IMR-90 (cell line): ENCODE measurements around the gene PTP4A2. TPM values are rescaled to one million over a fixed set of nuclear protein-coding genes. Genes with fewer than 3 reads are reported as not detected.

Experiments
- ATAC-seq: fragments of 200-7000 bp; cut with Tn5 transposase; 2 replicates; pipeline ENCODE4 v1.9.1; 2020; ENCODE audit warnings: low read depth, mild to moderate bottlenecking, moderate library complexity
- BruUV-seq: library from RNA; stranded (reverse); fragments of 400-500 nt; replicated peaks from 2 replicates; lab custom pipeline; 2021; lab: Mats Ljungman, UMichigan
- CTCF ChIA-PET: fragments of 300-600 bp; formaldehyde crosslinking; extraction: SDS; loops from one replicate; lab custom pipeline; 2021; ENCODE audit warnings: antibody characterized with exemption; lab: Yijun Ruan, JAX
- POLR2A ChIA-PET: fragments of 300-600 bp; sonication (Branson Sonifier 250); formaldehyde crosslinking; loops from one replicate; lab custom pipeline; 2022; ENCODE audit warnings: antibody characterized with exemption; ENCODE audit not compliant: unreplicated experiment; lab: Charles Lee
- DNase-seq: peaks from one replicate; pipeline ENCODE4 v3.0.0; 2013
- H2AFZ ChIP-seq: replicated peaks from 2 replicates; pipeline ENCODE3; 2013; ENCODE audit warnings: low read length, mild to moderate bottlenecking; ENCODE audit not compliant: poor library complexity
- H2AK5ac ChIP-seq: 2 replicates; pipeline ENCODE4 v1.6.1; 2013; ENCODE audit warnings: low read depth, low read length, inconsistent platforms
- H2AK9ac ChIP-seq: replicated peaks from 2 replicates; pipeline ENCODE3; 2013; ENCODE audit warnings: mild to moderate bottlenecking, low read depth, low read length, moderate library complexity; ENCODE audit not compliant: poor library complexity
- H2BK120ac ChIP-seq: 2 replicates; pipeline ENCODE4 v1.6.1; 2013; ENCODE audit warnings: low read depth, low read length, inconsistent platforms
- H2BK15ac ChIP-seq: 3 replicates; pipeline ENCODE4 v1.6.1; 2013; ENCODE audit warnings: low read depth, low read length, inconsistent platforms
- H2BK20ac ChIP-seq: 2 replicates; pipeline ENCODE4 v1.6.1; 2013; ENCODE audit warnings: low read depth, mild to moderate bottlenecking, inconsistent platforms, low read length, moderate library complexity
- H2BK5ac ChIP-seq: 2 replicates; pipeline ENCODE4 v1.6.1; 2013; ENCODE audit warnings: mild to moderate bottlenecking, low read depth, low read length, inconsistent platforms; ENCODE audit not compliant: poor library complexity, severe bottlenecking
- H3K14ac ChIP-seq: replicated peaks from 2 replicates; pipeline ENCODE4 v1.6.1; 2013; ENCODE audit warnings: low read depth, low read length, inconsistent platforms
- H3K18ac ChIP-seq: 2 replicates; pipeline ENCODE4 v1.6.1; 2013; ENCODE audit warnings: low read depth, low read length, control low read depth
- H3K23ac ChIP-seq: 2 replicates; pipeline ENCODE4 v1.6.1; 2013; ENCODE audit warnings: low read depth, low read length, inconsistent platforms
- H3K27ac ChIP-seq: 2 replicates; pipeline ENCODE4 v1.5.1; 2013; ENCODE audit warnings: mild to moderate bottlenecking, control low read depth, low read length; ENCODE audit not compliant: insufficient read depth
- H3K27me3 ChIP-seq: 2 replicates; pipeline ENCODE4 v1.6.1; 2013; ENCODE audit warnings: low read length; ENCODE audit not compliant: control insufficient read depth, insufficient read depth
- H3K36me3 ChIP-seq: 2 replicates; pipeline ENCODE4 v1.6.1; 2013; ENCODE audit warnings: low read length, mixed read lengths; ENCODE audit not compliant: control insufficient read depth, insufficient read depth
- H3K4ac ChIP-seq: 2 replicates; pipeline ENCODE4 v1.6.1; 2013; ENCODE audit warnings: low read depth, low read length, inconsistent platforms
- H3K4me1 ChIP-seq: 2 replicates; pipeline ENCODE4 v1.6.1; 2013; ENCODE audit warnings: low read length, mixed read lengths; ENCODE audit not compliant: control insufficient read depth, insufficient read depth
- H3K4me2 ChIP-seq: 2 replicates; pipeline ENCODE4 v1.6.1; 2013; ENCODE audit warnings: low read depth, mild to moderate bottlenecking, control low read depth, low read length, moderate library complexity
- H3K4me3 ChIP-seq: 2 replicates; pipeline ENCODE4 v1.5.1; 2013; ENCODE audit warnings: low read depth, mild to moderate bottlenecking, control low read depth, low read length, moderate library complexity; ENCODE audit not compliant: insufficient read depth
- H3K56ac ChIP-seq: 2 replicates; pipeline ENCODE4 v1.6.1; 2013; ENCODE audit warnings: low read length, inconsistent platforms; ENCODE audit not compliant: insufficient read depth; ENCODE audit errors: extremely low read depth
- H3K79me1 ChIP-seq, 2 experiments: 2 replicates each; pipeline ENCODE4 v1.6.1; 2013; ENCODE audit warnings: low read length in 2 of 2, inconsistent platforms in 1 of 2, low read depth in 1 of 2
- H3K9ac ChIP-seq: 2 replicates; pipeline ENCODE4 v1.6.1; 2013; ENCODE audit warnings: low read depth, low read length, control low read depth
- H3K9me1 ChIP-seq: 2 replicates; pipeline ENCODE4 v1.6.1; 2013; ENCODE audit warnings: low read length, inconsistent platforms; ENCODE audit not compliant: insufficient read depth
- H3K9me3 ChIP-seq: 2 replicates; pipeline ENCODE4 v1.6.1; 2013; ENCODE audit warnings: low read length; ENCODE audit not compliant: control insufficient read depth, insufficient read depth
- H4K20me1 ChIP-seq: 2 replicates; pipeline ENCODE4 v1.6.1; 2013; ENCODE audit warnings: low read length, inconsistent platforms; ENCODE audit not compliant: insufficient read depth
- H4K5ac ChIP-seq: 2 replicates; pipeline ENCODE4 v1.6.1; 2013; ENCODE audit warnings: mild to moderate bottlenecking, low read depth, low read length, control low read depth
- H4K8ac ChIP-seq, 2 experiments: 2 replicates each; pipeline ENCODE4 v1.6.1; 2013; ENCODE audit warnings: low read depth in 2 of 2, low read length in 2 of 2, control low read depth in 1 of 2, inconsistent platforms in 1 of 2
- H4K91ac ChIP-seq: 2 replicates; pipeline ENCODE4 v1.6.1; 2013; ENCODE audit warnings: low read depth, low read length, inconsistent platforms; ENCODE audit not compliant: insufficient read depth
- MAZ ChIP-seq: IDR thresholded peaks from 2 replicates; pipeline ENCODE4 v1.6.1; 2012; ENCODE audit warnings: low read depth, mild to moderate bottlenecking, low read length, improper control_type of control experiment, moderate library complexity, borderline replicate concordance
- WGBS, 2 experiments: methylation state at CpG; one replicate each; pipeline versions ENCODE4 v1.1.5 to v1.1.7; 2013; ENCODE audit warnings: missing lambda C conversion rate in 2 of 2; ENCODE audit not compliant: insufficient read length in 1 of 2; ENCODE audit errors: extremely low coverage in 2 of 2; 5-methylcytosine and 5-hydroxymethylcytosine counted together
- dilution Hi-C: fragments of 300-500 bp; cut with HindIII; formaldehyde crosslinking; loops from one replicate; pipeline ENCODE4 v1.14.3; 2018; ENCODE audit warnings: low sequenced_read_pairs; ENCODE audit not compliant: unreplicated experiment
- in situ Hi-C: fragments of 300-500 bp; cut with MboI; formaldehyde crosslinking; loops from 3 replicates; pipeline ENCODE4 v1.14.3; 2019; ENCODE audit warnings: low sequenced_read_pairs, inconsistent platforms, mixed read lengths
- intact Hi-C: fragments of 100-400 bp; cut with micrococcal nuclease; formaldehyde crosslinking; loops from 2 replicates; pipeline ENCODE4 v1.10.0; 2022
- polyA plus RNA-seq, 3 experiments: library from polyadenylated mRNA; depleted of rRNA; stranded (reverse); fragments of >200 nt; gene quantifications; 2 replicates each; pipeline ENCODE4 v1.2.3, GENCODE V29; 2012; ENCODE audit warnings: low replicate concordance in 1 of 3
- total RNA-seq: library from RNA; depleted of rRNA; stranded (reverse); fragments of >200 nt; gene quantifications from 2 replicates; pipeline ENCODE4 v1.2.3, GENCODE V29; 2012

PTP4A2 gene
- total and polyA plus RNA-seq, 2 of the 4 experiments (the other 2 are of a cell fraction), result 135 to 328 TPM

- H3K23ac ChIP-seq, result no peak overlapping the region; the same call in 1 of the 2 replicates
- no peak overlapping the region for H2BK5ac ChIP-seq
- no TSS peak for BruUV-seq
- no peak overlapping the region for H3K27ac ChIP-seq
- H3K18ac ChIP-seq, result no peak overlapping the region
- H2BK20ac ChIP-seq, result no peak overlapping the region
- ChIA-PET CTCF (interaction anchor here (0.6 to 0.7 kb wide), 2 partner anchors 39 to 53 kb away, joined by 3 read pairs; no protein-coding TSS in a partner anchor), POLR2A (no interaction called here)
- no peak for TF ChIP-seq MAZ
- no peaks in the 10 kb centered on the region for H4K20me1 ChIP-seq
- WGBS, 2 experiments, result 100% methylated on average over 1 of the region's 2 CpGs; no CpG with 5 or more reads in 1 of the 2 experiments
- no peaks in the 10 kb centered on the region for H3K27me3 ChIP-seq
- no peaks in the 10 kb centered on the region for H3K79me1 ChIP-seq
- H3K9ac ChIP-seq, result no peak overlapping the region
- no peak overlapping the region for H4K5ac ChIP-seq
- in situ Hi-C loops (no loop called here), dilution Hi-C loops (no loop called here), intact Hi-C loops (no loop called here)
- no peak overlapping the region for H3K4me2 ChIP-seq
- no peak overlapping the region for H2AK5ac ChIP-seq
- peaks cover 5% of the 10 kb centered on the region; the same call in 1 of the 2 replicates for H3K9me1 ChIP-seq
- no peaks in the 10 kb centered on the region for H3K36me3 ChIP-seq
- no peak for ATAC-seq
- H2BK120ac ChIP-seq, result no peak overlapping the region
- H2AFZ ChIP-seq, result no peak overlapping the region
- no peak overlapping the region for H3K56ac ChIP-seq
- H3K14ac ChIP-seq, result no peak overlapping the region
- peaks cover 8% of the 10 kb centered on the region for H3K4me1 ChIP-seq
- H2BK15ac ChIP-seq, result no peak overlapping the region
- no peak overlapping the region for H3K4ac ChIP-seq
- DNase-seq, result no peak
- no peak overlapping the region for H4K91ac ChIP-seq
- no peak overlapping the region for H2AK9ac ChIP-seq
- no peak overlapping the region for H3K4me3 ChIP-seq
- H4K8ac ChIP-seq, result no peak overlapping the region
- H3K9me3 ChIP-seq, result no peaks in the 10 kb centered on the region
Measured at GRCh38 chr1:31859719-31860118, 78.4 kb downstream of the PTP4A2 start.
